ENCODE data around the gene UPB1.

Gene UPB1

GRCh38 chr22:24504956-24505736 is 10.0 kb downstream of the UPB1 start:
- H3K4me3 Mint-ChIP-seq: no peak overlapping the region
- no peak for ATAC-seq

GRCh38 chr22:24506802-24507438 is 11.8 kb downstream of the UPB1 start:
- Mint-ChIP-seq H3K9me3 (no peaks in the 10 kb centered on the region), H3K36me3 (ENCODE audit: low read depth) (no peaks in the 10 kb centered on the region), H3K4me1 (peaks cover 31% of the 10 kb centered on the region), H3K27me3 (peaks cover 3% of the 10 kb centered on the region), H3K27ac (no peak overlapping the region), H3K4me3 (no peak overlapping the region)
- no peak for DNase-seq
- no peak for ATAC-seq

More at GRCh38 chr22:24504956-24505736, 10.0 kb downstream of the UPB1 start:
- no peak for DNase-seq
- Mint-ChIP-seq H3K9me3 (no peaks in the 10 kb centered on the region), H3K36me3 (ENCODE audit: low read depth) (no peaks in the 10 kb centered on the region), H3K27me3 (peaks cover 3% of the 10 kb centered on the region), H3K4me1 (peaks cover 17% of the 10 kb centered on the region), H3K27ac (peak overlapping the region; percentile 11)

GRCh38 chr22:24507716-24508115 is 12.6 kb downstream of the UPB1 start:
- H3K4me3 Mint-ChIP-seq: no peak overlapping the region
- no peaks in the 10 kb centered on the region for H3K36me3 Mint-ChIP-seq (ENCODE audit: low read depth)
- no peak for ATAC-seq
- H3K9me3 Mint-ChIP-seq: no peaks in the 10 kb centered on the region
- H3K27ac Mint-ChIP-seq: no peak overlapping the region
- no peak for DNase-seq
- H3K27me3 Mint-ChIP-seq: peaks cover 1% of the 10 kb centered on the region
- H3K4me1 Mint-ChIP-seq: peaks cover 33% of the 10 kb centered on the region

GRCh38 chr22:24510637-24511625 is 15.8 kb downstream of the UPB1 start:
- Mint-ChIP-seq H3K4me3 (no peak overlapping the region), H3K36me3 (ENCODE audit: low read depth) (no peaks in the 10 kb centered on the region), H3K27me3 (no peaks in the 10 kb centered on the region), H3K27ac (peak overlapping the region; percentile 63), H3K9me3 (no peaks in the 10 kb centered on the region), H3K4me1 (peaks cover 31% of the 10 kb centered on the region)
- DNase-seq (no peak), ATAC-seq (peak; percentile 56)

GRCh38 chr22:24512043-24512442 is 16.9 kb downstream of the UPB1 start:
- H3K27me3 Mint-ChIP-seq: no peaks in the 10 kb centered on the region
- H3K4me1 Mint-ChIP-seq: peaks cover 29% of the 10 kb centered on the region
- H3K9me3 Mint-ChIP-seq: no peaks in the 10 kb centered on the region
- no peak overlapping the region for H3K4me3 Mint-ChIP-seq
- ATAC-seq: no peak
- no peak overlapping the region for H3K27ac Mint-ChIP-seq
- H3K36me3 Mint-ChIP-seq (ENCODE audit: low read depth): no peaks in the 10 kb centered on the region
- DNase-seq: no peak

GRCh38 chr22:24513378-24514240 is 18.5 kb downstream of the UPB1 start:
- H3K27me3 Mint-ChIP-seq: no peaks in the 10 kb centered on the region
- no peak for ATAC-seq

GRCh38 chr22:24514241-24515026 is 19.3 kb downstream of the UPB1 start:
- H3K4me1 Mint-ChIP-seq: peaks cover 29% of the 10 kb centered on the region
- no peaks in the 10 kb centered on the region for H3K27me3 Mint-ChIP-seq
- ATAC-seq (no peak), DNase-seq (no peak)
- H3K9me3 Mint-ChIP-seq: no peaks in the 10 kb centered on the region
- H3K4me3 Mint-ChIP-seq: no peak overlapping the region
- H3K27ac Mint-ChIP-seq: no peak overlapping the region
- H3K36me3 Mint-ChIP-seq (ENCODE audit: low read depth): no peaks in the 10 kb centered on the region

More at GRCh38 chr22:24513378-24514240, 18.5 kb downstream of the UPB1 start:
- Mint-ChIP-seq H3K4me3 (no peak overlapping the region), H3K4me1 (peaks cover 29% of the 10 kb centered on the region), H3K36me3 (ENCODE audit: low read depth) (no peaks in the 10 kb centered on the region), H3K9me3 (no peaks in the 10 kb centered on the region), H3K27ac (no peak overlapping the region)
- no peak for DNase-seq

GRCh38 chr22:24515027-24515338 is 19.9 kb downstream of the UPB1 start:
- no peaks in the 10 kb centered on the region for H3K36me3 Mint-ChIP-seq (ENCODE audit: low read depth)
- H3K27me3 Mint-ChIP-seq: no peaks in the 10 kb centered on the region
- no peak for DNase-seq
- H3K27ac Mint-ChIP-seq: no peak overlapping the region
- H3K9me3 Mint-ChIP-seq: no peaks in the 10 kb centered on the region
- ATAC-seq: no peak
- H3K4me3 Mint-ChIP-seq: no peak overlapping the region
- peaks cover 29% of the 10 kb centered on the region for H3K4me1 Mint-ChIP-seq

GRCh38 chr22:24516301-24516737 is 21.2 kb downstream of the UPB1 start:
- ATAC-seq (no peak), DNase-seq (no peak)
- no peaks in the 10 kb centered on the region for H3K27me3 Mint-ChIP-seq
- peaks cover 19% of the 10 kb centered on the region for H3K4me1 Mint-ChIP-seq
- no peak overlapping the region for H3K4me3 Mint-ChIP-seq
- no peaks in the 10 kb centered on the region for H3K9me3 Mint-ChIP-seq
- H3K27ac Mint-ChIP-seq: no peak overlapping the region
- H3K36me3 Mint-ChIP-seq (ENCODE audit: low read depth): no peaks in the 10 kb centered on the region

GRCh38 chr22:24517446-24517845 is 22.3 kb downstream of the UPB1 start:
- ATAC-seq: no peak
- Mint-ChIP-seq H3K27ac (no peak overlapping the region), H3K4me3 (no peak overlapping the region)

GRCh38 chr22:24518228-24518627 is 23.1 kb downstream of the UPB1 start:
- ATAC-seq: no peak
- Mint-ChIP-seq H3K27ac (no peak overlapping the region), H3K4me1 (peaks cover 11% of the 10 kb centered on the region), H3K4me3 (no peak overlapping the region), H3K9me3 (no peaks in the 10 kb centered on the region), H3K36me3 (ENCODE audit: low read depth) (no peaks in the 10 kb centered on the region), H3K27me3 (peaks cover 2% of the 10 kb centered on the region)
- DNase-seq: no peak

More at GRCh38 chr22:24517446-24517845, 22.3 kb downstream of the UPB1 start:
- Mint-ChIP-seq H3K36me3 (ENCODE audit: low read depth) (no peaks in the 10 kb centered on the region), H3K27me3 (peaks cover 2% of the 10 kb centered on the region), H3K4me1 (peaks cover 15% of the 10 kb centered on the region), H3K9me3 (no peaks in the 10 kb centered on the region)
- DNase-seq: no peak

- peaks cover 10% of the 10 kb centered on the region for H3K4me1 Mint-ChIP-seq
- no peaks in the 10 kb centered on the region for H3K36me3 Mint-ChIP-seq (ENCODE audit: low read depth)
- no peaks in the 10 kb centered on the region for H3K9me3 Mint-ChIP-seq
- H3K27ac Mint-ChIP-seq: no peak overlapping the region
- ATAC-seq: no peak
- no peak overlapping the region for H3K4me3 Mint-ChIP-seq
- no peak for DNase-seq
- H3K27me3 Mint-ChIP-seq: peaks cover 2% of the 10 kb centered on the region
Observed at GRCh38 chr22:24518771-24519485, 23.8 kb downstream of the UPB1 start.

- H3K27ac Mint-ChIP-seq: no peak overlapping the region
- no peak for ATAC-seq
Observed at GRCh38 chr22:24519496-24519895, 24.4 kb downstream of the UPB1 start.

More at GRCh38 chr22:24519496-24519895, 24.4 kb downstream of the UPB1 start:
- peaks cover 10% of the 10 kb centered on the region for H3K4me1 Mint-ChIP-seq
- no peak for DNase-seq
- H3K9me3 Mint-ChIP-seq: no peaks in the 10 kb centered on the region
- peaks cover 2% of the 10 kb centered on the region for H3K27me3 Mint-ChIP-seq
- H3K4me3 Mint-ChIP-seq: no peak overlapping the region
- no peaks in the 10 kb centered on the region for H3K36me3 Mint-ChIP-seq (ENCODE audit: low read depth)

Measured in activated naive CD8-positive, alpha-beta T cell treated with anti-CD3 and anti-CD28 coated beads, Interleukin-2, amount 50 U/mL, for 24 hours (primary cell).